Dedifferentiated amniotic fluid mesenchymal stem cell (primary cell): ENCODE measurements around the gene KLHDC10.
"Not testable (repeated sequence)": the region's sequence is repeated elsewhere in the genome, so short reads cannot be mapped to it uniquely, and the experiment has no call there.

ENCODE experiments used
- DNase-seq: peaks from one replicate; pipeline ENCODE4 v3.0.0-alpha.2; 2016; ENCODE audit errors: extremely low spot score

Gene KLHDC10

GRCh38 chr7:130141884-130142653 is 71.7 kb downstream of the KLHDC10 start:
- no peak for DNase-seq

- no peak for DNase-seq
Observed at GRCh38 chr7:130142654-130143333, 72.5 kb downstream of the KLHDC10 start.

- no peak for DNase-seq
Observed at GRCh38 chr7:130143334-130143732, 73.0 kb downstream of the KLHDC10 start.

- DNase-seq = no peak
Observed at GRCh38 chr7:130143986-130144311, 73.6 kb downstream of the KLHDC10 start.

GRCh38 chr7:130144312-130145171 is 74.2 kb downstream of the KLHDC10 start:
- DNase-seq = peak; percentile 34

GRCh38 chr7:130145424-130146100 is 75.2 kb downstream of the KLHDC10 start:
- no peak for DNase-seq

GRCh38 chr7:130146142-130146541 is 75.8 kb downstream of the KLHDC10 start:
- DNase-seq = not testable (repeated sequence)

GRCh38 chr7:130146693-130147405 is 76.5 kb downstream of the KLHDC10 start:
- no peak for DNase-seq

GRCh38 chr7:130147710-130148325 is 77.5 kb downstream of the KLHDC10 start:
- no peak for DNase-seq

- DNase-seq = no peak
Observed at GRCh38 chr7:130148561-130148960, 78.2 kb downstream of the KLHDC10 start.

- DNase-seq = no peak
Observed at GRCh38 chr7:130149281-130150139, 79.2 kb downstream of the KLHDC10 start.

GRCh38 chr7:130150587-130150986 is 80.3 kb downstream of the KLHDC10 start:
- DNase-seq = no peak

- DNase-seq = no peak
Observed at GRCh38 chr7:130151591-130152492, 81.5 kb downstream of the KLHDC10 start.

- DNase-seq = no peak
Observed at GRCh38 chr7:130152493-130153210, 82.3 kb downstream of the KLHDC10 start.

- no peak for DNase-seq
Observed at GRCh38 chr7:130153211-130153908, 83.0 kb downstream of the KLHDC10 start.

- no peak for DNase-seq
Observed at GRCh38 chr7:130154131-130154500, 83.8 kb downstream of the KLHDC10 start.

GRCh38 chr7:130154501-130155317 is 84.4 kb downstream of the KLHDC10 start:
- no peak for DNase-seq
